Adrenal gland (tissue), 12 donors: ENCODE measurements around the gene ENPP1. TPM values are rescaled to one million over a fixed set of nuclear protein-coding genes. Genes with fewer than 3 reads are reported as not detected.

Experiments used
- DNase-seq, 7 donors: peaks; one replicate each; pipeline ENCODE4 v3.0.0-alpha.2; 2019 to 2020
- H3K27ac ChIP-seq, 5 donors: fragments of 200-600 bp; sonication (generic) in 4 of 5; 1 replicate in 3 of 5; 2 replicates in 2 of 5; pipeline versions ENCODE4 v1.5.1 to v1.8.0; 2016 to 2020; ENCODE audit warnings: mild to moderate bottlenecking in 1 of 5
- H3K27me3 ChIP-seq: fragments of 200-600 bp; 2 replicates; pipeline ENCODE4 v1.8.0; 2021
- H3K36me3 ChIP-seq, 2 donors: fragments of 200-600 bp; replicated peaks in 1 of 2; 1 replicate in 1 of 2; 2 replicates in 1 of 2; pipeline versions ENCODE4 v1.5.1 to v1.8.0; 2018 to 2022
- H3K4me1 ChIP-seq, 2 donors: fragments of 200-600 bp; replicated peaks in 1 of 2; 1 replicate in 1 of 2; 2 replicates in 1 of 2; pipeline versions ENCODE4 v1.5.1 to v1.8.0; 2018 to 2021
- H3K4me3 ChIP-seq, 4 donors: fragments of 200-600 bp; sonication (generic) in 3 of 4; one replicate each; pipeline ENCODE4 v1.5.1; 2016 to 2018
- H3K9me3 ChIP-seq, 3 donors: fragments of 200-600 bp; sonication (generic) in 1 of 3; replicated peaks in 1 of 3; 1 replicate in 2 of 3; 2 replicates in 1 of 3; pipeline versions ENCODE4 v1.5.1 to v1.8.0; 2016 to 2021
- CTCF ChIP-seq, 6 experiments: fragments of 450-650 bp in 4 of 6; fragments of 200-600 bp in 2 of 6; sonication (generic) in 1 of 6; IDR thresholded peaks; 1 replicate in 5 of 6; 2 replicates in 1 of 6; pipeline versions ENCODE4 v1.5.1 to v1.8.0; 2016 to 2021; ENCODE audit warnings: antibody characterized with exemption in 6 of 6, mild to moderate bottlenecking in 2 of 6, moderate library complexity in 1 of 6
- POLR2A ChIP-seq, 2 donors: fragments of 450-650 bp; IDR thresholded peaks; one replicate each; pipeline ENCODE4 v1.6.1; 2017; ENCODE audit warnings: antibody characterized with exemption in 2 of 2, mild to moderate bottlenecking in 2 of 2, moderate library complexity in 1 of 2
- WGBS, 4 donors: extraction: QIAGEN DNeasy Blood & Tissue Kit in 2 of 4; methylation state at CpG; one replicate each; pipeline versions ENCODE4 v1.1.5 to v1.1.7; 2013 to 2017; 5-methylcytosine and 5-hydroxymethylcytosine counted together
- intact Hi-C, 2 donors: fragments of 100-400 bp; cut with DNase I; formaldehyde crosslinking; loops; one replicate each; pipeline versions ENCODE4 v1.14.1 to v1.15.0; 2022 to 2023
- polyA plus RNA-seq, 3 donors: library from polyadenylated mRNA; stranded (reverse); fragments of 200-250 nt in 2 of 3; fragments of 350-450 nt in 1 of 3; fragmentation: Illumina TruSeq in 1 of 3; extraction: RNeasy Lipid Tissue Mini Kit (QIAGEN cat#74804) in 1 of 3; gene quantifications; one replicate each; pipeline ENCODE4 v1.2.3, GENCODE V29; 2013 to 2014
- total RNA-seq, 9 donors: library from RNA; depleted of rRNA in 4 of 9; stranded (reverse); fragments of >200 nt in 4 of 9; fragments of 120-200 nt in 1 of 9; fragmentation: NEBNext Ultra II Directional in 1 of 9; extraction: Animal tissue kit (Norgen Biotek cat#: 25700) in 1 of 9; gene quantifications; one replicate each; pipeline versions ENCODE4 v1.1.0 to v1.2.4, GENCODE V29; 2013 to 2023
- donor health status: healthy with polysubstance abuse.
- donor health status: Bipolar disorder and iron deficiency.
- donor health status: DM: yes; HTN: yes; CAD: no.
- donor health status: DM: no; HTN: no; CAD: no.
- donor health status: DM: no; HTN: no; CAD: no.
- donor health status: DM: yes; HTN: yes; CAD: no.

Gene ENPP1
- total and polyA plus RNA-seq, 12 donors: 2.1 to 44.7 (median 9.5) TPM

- intact Hi-C loops: loop anchor here (5.0 to 10.0 kb wide), 2 partner anchors 143 to 304 kb away; no protein-coding TSS in a partner anchor
- Histone ChIP-seq H3K27me3 (no peaks in the 10 kb centered on the region), H3K36me3 (no peaks in the 10 kb centered on the region), H3K9me3 (no peaks in the 10 kb centered on the region), H3K4me1 (no peaks in the 10 kb centered on the region), H3K4me3 (no peak overlapping the region), H3K27ac (no peak overlapping the region)
- DNase-seq: no peak
- no peak for TF ChIP-seq POLR2A (IDR thresholded peaks at IDR 0.05)
- TF ChIP-seq CTCF (IDR thresholded peaks at IDR 0.05): no peak
- 61 to 79% (median 68%) methylated on average over 6 of the region's 6 CpGs for WGBS, 4 donors
These were observed 110.2 kb downstream of the ENPP1 start for GRCh38 chr6:131917763-131918649.

- TF ChIP-seq CTCF (IDR thresholded peaks at IDR 0.05) (no peak), POLR2A (IDR thresholded peaks at IDR 0.05) (no peak)
These were observed 111.0 kb downstream of the ENPP1 start for GRCh38 chr6:131918650-131919355.

GRCh38 chr6:131920656-131921055, 112.8 kb downstream of the ENPP1 start:
- H3K27ac ChIP-seq: no peak overlapping the region
- intact Hi-C loops: no loop called here
- whole genome bisulfite sequencing, 4 donors: 68 to 73% (median 72%) methylated on average over 3 of the region's 3 CpGs
- H3K36me3 ChIP-seq: no peaks in the 10 kb centered on the region
- no peaks in the 10 kb centered on the region for H3K4me1 ChIP-seq
- H3K9me3 ChIP-seq: no peaks in the 10 kb centered on the region
- H3K4me3 ChIP-seq: no peak overlapping the region
- no peaks in the 10 kb centered on the region for H3K27me3 ChIP-seq
- no peak for TF ChIP-seq POLR2A (IDR thresholded peaks at IDR 0.05)
- no peak for TF ChIP-seq CTCF (IDR thresholded peaks at IDR 0.05)
- no peak for DNase-seq

More at GRCh38 chr6:131918650-131919355, 111.0 kb downstream of the ENPP1 start:
- 72 to 85% (median 78%) methylated on average over 5 to 9 of the region's 9 CpGs for WGBS, 4 donors
- H3K4me1 ChIP-seq: no peaks in the 10 kb centered on the region
- no peaks in the 10 kb centered on the region for H3K36me3 ChIP-seq
- no peak for DNase-seq
- no peaks in the 10 kb centered on the region for H3K9me3 ChIP-seq
- no peaks in the 10 kb centered on the region for H3K27me3 ChIP-seq
- H3K27ac ChIP-seq: no peak overlapping the region
- no peak overlapping the region for H3K4me3 ChIP-seq
- intact Hi-C loops: loop anchor here (5.0 to 10.0 kb wide), 2 partner anchors 144 to 303 kb away; no protein-coding TSS in a partner anchor

GRCh38 chr6:131923356-131923755, 115.5 kb downstream of the ENPP1 start:
- TF ChIP-seq CTCF (IDR thresholded peaks at IDR 0.05) (peak in 4 of 6 experiments; percentile 38 to 63 (median 48)), POLR2A (IDR thresholded peaks at IDR 0.05) (no peak)
- H3K9me3 ChIP-seq: no peaks in the 10 kb centered on the region
- H3K4me1 ChIP-seq: no peaks in the 10 kb centered on the region
- intact Hi-C loops: no loop called here
- 5 to 17% (median 7%) methylated on average over 2 of the region's 2 CpGs for WGBS, 4 donors
- no peak overlapping the region for H3K4me3 ChIP-seq
- H3K27me3 ChIP-seq: no peaks in the 10 kb centered on the region
- H3K36me3 ChIP-seq: no peaks in the 10 kb centered on the region
- DNase-seq: peak in 6 of 7 donors; percentile 30 to 64 (median 48)
- no peak overlapping the region for H3K27ac ChIP-seq
